NCI-H2196 treated with DMSO at 0.1 percent for 48 hours (cell line): ENCODE measurements around the gene SLC6A11.

Experiments
- DNase-seq: peaks from one replicate; lab custom pipeline; 2025; ENCODE audit not compliant: unreplicated experiment; lab: John Stamatoyannopoulos, UW

The SLC6A11 gene

DNA sequence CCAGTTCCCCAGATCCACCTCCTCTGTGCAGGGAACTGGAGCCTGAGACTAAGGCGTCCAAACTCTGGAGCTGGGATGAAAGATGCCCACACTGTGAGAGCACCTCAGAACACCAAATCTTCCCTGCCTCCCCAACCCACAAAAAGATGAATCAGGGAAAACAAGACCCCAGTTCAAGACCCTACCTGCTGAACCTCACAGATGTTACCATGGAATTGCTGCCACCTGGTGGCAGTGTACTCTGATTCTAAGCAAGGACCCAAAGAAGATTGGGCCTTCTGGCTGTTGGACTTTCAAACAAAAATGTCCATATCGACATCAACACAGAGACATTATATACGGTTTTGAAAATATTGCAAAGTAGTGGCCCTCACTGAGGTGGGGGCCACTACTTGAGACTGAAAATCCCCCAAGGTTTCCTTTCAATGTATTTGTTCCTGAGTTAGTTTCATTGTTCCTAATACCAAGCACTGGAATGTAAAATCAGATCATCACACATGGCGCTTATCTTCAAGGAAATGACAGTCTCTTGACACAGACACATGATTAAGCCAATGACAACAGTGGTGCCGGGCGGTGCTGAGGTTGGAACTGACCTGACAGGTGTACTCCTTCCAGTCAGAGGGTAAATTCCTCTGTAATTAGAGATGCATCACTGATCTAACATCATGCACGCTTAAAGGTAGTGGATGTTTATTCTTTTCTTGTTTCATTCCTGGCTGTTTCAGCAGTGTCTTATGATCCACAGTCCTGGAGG, 67.6 kb downstream of the SLC6A11 start:
- no peak for DNase-seq

- no peak for DNase-seq
Observed at GRCh38 chr3:10887015-10887414, 71.0 kb downstream of the SLC6A11 start.

DNA sequence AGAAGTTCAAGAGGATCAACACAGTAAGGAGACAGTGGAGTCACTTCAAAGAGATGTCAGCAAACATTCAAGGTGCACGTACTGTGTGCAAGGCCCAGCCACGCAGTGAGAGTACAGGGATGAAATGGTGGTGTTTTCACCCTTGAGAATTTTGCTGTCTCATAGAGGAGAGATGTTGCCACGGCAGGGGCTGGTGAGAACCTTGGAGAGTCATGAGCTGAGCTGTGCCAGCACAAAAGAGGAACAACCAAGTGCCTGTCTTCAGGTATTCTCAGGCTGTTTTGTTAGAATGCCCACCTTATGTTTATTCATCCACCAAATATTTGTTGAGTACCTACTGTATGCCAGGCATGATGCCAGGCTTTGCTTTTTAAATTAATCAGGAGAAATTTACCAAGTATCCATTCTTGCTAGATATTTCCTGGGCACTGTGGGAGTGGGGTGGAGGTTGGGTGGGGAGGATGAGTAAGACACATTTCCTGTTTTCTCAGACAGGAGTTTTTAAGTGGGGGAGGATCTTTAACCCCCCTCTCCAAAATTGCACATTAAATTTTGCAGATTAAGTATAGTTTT, 72.6 kb downstream of the SLC6A11 start:
- no peak for DNase-seq

DNA sequence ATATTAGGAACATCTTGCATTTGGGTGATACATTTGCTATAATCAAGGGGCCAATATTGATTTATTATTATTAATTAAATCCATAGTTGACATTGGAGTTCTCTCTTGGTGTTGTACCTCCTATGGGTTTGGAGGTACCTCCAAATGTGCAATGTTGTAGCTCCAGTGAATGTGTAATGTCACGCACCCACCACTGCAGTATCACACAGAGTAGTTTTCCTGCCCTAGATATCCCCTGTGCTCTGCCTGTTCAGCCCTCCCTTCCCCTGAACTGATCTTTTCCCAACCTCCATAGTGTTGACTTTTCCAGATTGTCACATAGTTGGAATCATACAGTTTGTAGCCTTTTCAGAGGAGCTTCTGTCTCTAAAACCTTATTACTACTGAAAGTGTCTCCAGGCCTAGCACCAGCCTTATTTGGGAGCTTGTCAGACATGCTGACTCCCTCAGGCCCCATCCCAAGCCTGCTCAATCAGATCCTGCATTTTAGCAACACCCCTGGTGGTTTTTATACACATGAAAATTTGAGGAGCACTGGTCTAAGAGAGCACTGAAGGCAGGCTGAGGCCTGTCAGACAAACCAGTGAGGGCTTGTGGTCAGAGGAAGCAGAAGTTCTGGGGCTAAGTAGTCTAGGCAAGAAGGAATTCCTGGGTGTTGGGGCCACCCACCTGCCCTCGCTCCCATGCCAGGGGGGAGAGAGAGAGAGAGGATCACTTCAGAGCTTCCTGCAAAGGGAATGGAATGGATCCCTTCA, 73.4 kb downstream of the SLC6A11 start:
- no peak for DNase-seq

DNA sequence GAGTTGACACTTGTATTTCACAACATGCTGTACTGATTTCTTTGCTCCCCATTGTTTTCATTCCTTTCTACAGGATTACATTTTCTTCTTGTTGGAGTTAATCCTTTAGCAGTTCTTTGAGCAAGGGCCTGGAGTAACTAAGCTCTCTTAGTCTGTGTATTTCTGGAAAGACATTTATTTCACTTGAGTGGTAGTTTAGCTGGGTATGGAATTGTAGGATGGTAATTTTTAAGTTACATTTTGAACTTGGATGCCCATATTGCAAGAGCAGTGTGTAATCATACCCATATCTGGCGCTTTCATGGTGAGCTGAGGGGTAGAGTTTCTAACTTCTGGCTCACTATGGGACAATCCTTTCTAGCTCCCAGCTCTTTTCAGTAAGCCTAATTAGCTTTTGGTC, 74.6 kb downstream of the SLC6A11 start:
- DNase-seq, result no peak

DNA sequence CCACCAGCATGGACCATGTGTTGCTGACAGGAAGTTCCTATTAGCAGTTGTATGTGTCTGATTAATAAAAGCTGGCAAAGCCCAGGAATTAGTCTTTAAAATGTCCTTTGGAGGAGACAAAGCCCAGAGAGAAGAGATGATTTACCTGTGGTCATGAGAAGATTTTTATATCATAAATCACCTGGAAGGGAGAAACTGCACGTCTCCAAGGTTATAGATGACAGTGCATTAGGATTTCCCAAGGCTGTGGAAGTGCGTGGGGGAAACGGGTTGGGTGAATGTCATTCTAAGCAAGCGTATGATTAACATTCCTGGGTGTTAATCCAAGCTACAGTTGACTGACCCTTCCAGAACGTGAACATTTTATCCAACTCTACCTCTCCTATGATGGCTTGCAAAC, 76.6 kb downstream of the SLC6A11 start:
- DNase-seq, result no peak

DNA sequence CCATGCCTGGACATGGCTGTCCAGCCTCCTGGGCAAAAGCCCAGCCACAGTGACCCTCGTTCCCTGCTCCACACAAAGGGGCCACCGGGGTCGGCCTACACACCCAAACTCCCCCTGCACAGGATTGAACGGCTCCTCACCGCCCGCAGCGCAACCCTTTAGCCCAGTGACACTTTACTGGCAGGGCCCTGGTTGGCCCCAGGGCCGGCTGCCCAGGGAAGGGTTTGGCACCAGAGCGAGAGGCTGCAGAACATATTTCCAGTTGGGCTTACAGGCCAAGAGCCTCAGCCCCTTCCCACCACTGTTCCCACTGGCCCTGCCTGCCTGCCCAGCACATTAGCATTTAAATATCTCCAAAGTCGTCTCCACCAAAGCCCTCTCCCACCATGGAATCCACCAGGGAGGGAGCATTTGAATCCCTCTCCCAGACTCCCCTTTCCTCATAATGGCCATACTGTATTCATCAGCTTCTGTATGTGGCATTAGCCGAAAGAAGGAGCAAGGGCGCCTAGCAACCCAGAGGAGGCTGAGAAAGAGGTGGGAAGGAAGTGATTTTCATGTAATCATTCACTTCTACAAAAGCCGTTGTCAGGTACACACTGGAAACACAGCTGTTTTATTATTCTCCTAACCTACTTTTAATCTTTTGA, 85.4 kb downstream of the SLC6A11 start:
- DNase-seq, result no peak

GRCh38 chr3:10907262-10907661, 91.2 kb downstream of the SLC6A11 start:
- no peak for DNase-seq

GRCh38 chr3:10910367-10910766, 94.3 kb downstream of the SLC6A11 start:
- no peak for DNase-seq

DNA sequence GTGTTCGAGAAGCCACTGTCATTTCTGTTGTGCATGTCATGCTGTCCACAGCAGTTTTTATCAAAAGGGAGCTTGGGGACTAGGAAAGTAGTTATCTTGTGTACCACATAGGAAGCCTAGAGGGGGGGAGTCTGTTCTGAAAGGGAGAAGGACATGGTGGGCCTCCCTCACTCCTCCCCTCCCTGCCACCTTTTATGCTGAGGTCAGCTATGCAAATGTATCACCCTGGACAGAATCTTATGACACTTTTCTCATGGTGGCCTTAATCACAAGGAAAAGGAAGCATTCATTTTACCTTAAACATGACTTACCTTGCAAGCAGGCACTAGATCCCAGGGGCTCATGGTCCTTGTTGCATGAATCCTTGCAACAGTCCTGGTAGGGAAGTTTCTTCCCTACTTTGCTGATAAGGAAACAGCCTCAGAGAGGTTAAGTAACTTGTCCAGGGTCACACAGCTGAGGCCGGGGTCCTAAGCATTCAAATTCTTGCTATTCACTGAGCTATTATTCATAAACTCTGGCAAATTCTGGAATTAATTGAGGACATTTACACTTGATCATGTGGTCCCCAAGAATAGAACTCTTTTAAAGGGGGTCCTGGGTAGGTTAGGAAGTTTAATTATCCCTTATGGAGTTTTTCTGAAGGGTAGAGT, 95.4 kb downstream of the SLC6A11 start:
- no peak for DNase-seq

DNA sequence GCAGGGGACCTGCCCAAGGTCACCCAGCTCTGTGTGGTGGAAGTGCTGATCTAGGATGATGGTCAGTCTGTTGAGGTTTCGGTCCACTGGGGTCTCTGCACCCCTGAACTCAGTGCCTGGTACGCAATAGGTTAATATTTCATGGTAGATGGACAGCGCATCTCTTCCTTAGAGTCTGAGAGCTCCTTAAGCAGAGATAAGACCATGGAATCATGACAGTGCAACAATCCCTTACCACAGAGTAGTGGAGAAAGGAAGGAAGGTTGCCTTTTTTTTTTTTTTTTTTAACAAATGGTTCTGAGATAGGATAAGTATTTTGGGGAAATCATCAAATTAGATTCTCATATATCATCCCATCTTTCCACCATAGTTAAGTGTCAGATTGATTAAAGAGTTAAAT, 96.8 kb downstream of the SLC6A11 start:
- no peak for DNase-seq

DNA sequence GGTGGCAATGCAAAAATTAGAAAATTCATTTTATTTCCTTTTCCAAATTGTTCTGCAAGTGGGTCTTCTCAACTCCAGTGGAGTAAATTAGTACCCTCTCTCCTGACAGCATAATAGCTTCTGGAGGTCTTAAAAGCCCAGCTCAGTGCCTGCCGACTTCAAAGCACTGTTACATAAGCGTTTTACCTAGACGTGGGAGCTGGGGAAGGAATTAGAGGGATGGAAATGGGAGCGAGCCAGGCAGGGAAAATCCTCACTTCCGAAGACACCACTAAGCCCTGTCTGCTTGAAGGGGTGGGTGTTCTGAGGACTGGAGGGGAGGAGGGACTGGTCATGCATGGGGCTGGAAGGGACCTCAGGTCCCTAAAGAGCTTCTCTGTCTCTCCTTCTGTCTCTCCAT, 99.3 kb downstream of the SLC6A11 start:
- no peak for DNase-seq

- DNase-seq, result no peak
Observed at GRCh38 chr3:10917176-10917575, 101.1 kb downstream of the SLC6A11 start.

- no peak for DNase-seq
Observed at GRCh38 chr3:10918011-10918410, 102.0 kb downstream of the SLC6A11 start.

- DNase-seq, result no peak
Observed at GRCh38 chr3:10919636-10920035, 103.6 kb downstream of the SLC6A11 start.

DNA sequence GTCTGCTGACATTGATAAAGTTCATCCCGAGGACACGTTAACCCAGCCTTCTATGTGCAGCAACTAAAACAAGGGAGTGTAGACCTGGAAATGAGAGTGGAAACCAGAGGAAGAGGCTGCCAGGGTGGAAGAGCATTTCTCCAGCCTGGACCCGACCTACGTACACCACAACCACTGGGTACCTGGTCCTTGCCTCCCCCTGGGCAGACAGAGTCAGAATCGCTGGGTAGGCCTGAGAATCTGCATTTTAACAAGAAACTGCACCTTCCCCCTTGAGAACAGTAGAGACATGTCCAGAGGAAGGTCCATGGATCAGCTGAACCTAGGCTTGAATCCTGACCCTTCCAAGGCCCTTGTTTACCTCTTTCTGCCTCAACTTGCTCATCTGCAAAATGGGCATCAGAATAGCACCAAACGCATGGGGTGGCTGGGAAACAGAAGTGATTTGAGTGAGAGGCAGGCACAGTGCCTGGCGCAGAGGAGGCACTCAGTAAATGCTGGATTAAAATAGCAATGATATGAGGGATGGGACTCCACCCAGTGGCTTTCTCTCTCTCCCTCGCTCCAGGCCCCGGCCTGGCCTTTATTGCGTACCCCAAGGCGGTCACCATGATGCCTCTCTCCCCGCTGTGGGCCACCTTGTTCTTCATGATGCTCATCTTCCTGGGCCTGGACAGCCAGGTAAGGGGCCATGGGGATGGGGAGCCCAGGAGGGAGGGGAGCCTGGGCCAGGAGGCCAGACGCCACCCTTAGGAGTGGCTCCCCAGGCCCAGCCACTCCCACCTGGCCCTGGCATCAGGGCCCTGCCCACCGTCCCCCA, 109.6 kb downstream of the SLC6A11 start:
- no peak for DNase-seq

DNA sequence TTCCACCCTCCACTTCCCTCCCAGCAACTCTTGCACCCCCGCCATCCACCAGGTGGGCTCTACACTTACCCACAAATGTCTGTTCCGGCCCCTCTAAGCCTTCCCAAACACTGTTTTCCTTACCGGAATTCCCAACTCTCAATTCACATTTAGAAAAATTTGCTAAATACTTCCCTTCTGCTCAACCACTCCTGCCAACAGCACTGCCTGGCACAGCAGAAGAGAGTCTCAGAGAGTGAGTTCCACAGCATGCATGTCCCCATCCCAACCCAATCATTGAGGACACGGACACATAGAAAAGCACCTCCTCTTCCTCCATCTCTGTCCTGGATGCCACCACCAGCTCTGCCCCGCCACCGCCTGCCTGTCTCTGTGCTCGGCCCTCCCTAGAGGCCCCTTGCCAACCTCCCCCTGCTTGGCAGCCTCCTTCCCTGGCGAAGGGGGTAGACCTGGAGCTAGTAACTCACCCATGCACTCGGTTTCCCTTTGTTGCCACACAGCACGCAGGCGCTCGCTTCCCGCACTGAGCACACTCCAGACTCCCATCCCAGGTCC, 110.3 kb downstream of the SLC6A11 start:
- DNase-seq, result no peak

- no peak for DNase-seq
Observed at GRCh38 chr3:10926811-10927521, 110.9 kb downstream of the SLC6A11 start.

DNA sequence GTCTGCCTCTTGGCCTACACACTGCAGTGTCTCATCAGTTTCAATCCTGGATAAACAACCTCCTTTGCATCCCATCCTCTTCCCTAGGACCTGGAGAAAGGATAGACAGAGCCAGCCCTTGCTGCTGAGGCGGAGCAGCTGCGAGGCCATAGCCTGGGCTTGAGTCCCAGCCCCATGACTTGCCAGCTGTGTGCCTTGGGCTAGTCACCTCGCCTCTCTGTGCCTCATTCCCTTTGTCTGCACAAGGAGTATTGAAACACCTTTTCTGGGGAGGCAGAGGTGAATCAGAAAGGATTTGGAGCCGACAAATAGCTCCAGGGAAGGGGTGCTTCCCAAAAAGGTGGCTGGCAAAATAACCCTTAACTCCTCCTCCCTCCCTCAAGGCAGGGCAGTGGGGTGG, 111.5 kb downstream of the SLC6A11 start:
- DNase-seq, result no peak
